AG10803 (cell line): ENCODE data around the gene TPPP.

Experiments used
- DNase-seq: peaks from one replicate; pipeline ENCODE4 v3.0.0; 2010; ENCODE audit warnings: low read depth
- H3K4me3 ChIP-seq: 2 replicates; pipeline ENCODE4 v1.5.1; 2011; ENCODE audit warnings: mild to moderate bottlenecking, low read length, control low read depth
- TF ChIP-seq, protein P1 (sequence below): conservative IDR thresholded peaks from 2 replicates; pipeline ENCODE4 v1.5.1; 2011; ENCODE audit warnings: mild to moderate bottlenecking, low read length, control low read depth, inconsistent platforms

TPPP gene

DNA sequence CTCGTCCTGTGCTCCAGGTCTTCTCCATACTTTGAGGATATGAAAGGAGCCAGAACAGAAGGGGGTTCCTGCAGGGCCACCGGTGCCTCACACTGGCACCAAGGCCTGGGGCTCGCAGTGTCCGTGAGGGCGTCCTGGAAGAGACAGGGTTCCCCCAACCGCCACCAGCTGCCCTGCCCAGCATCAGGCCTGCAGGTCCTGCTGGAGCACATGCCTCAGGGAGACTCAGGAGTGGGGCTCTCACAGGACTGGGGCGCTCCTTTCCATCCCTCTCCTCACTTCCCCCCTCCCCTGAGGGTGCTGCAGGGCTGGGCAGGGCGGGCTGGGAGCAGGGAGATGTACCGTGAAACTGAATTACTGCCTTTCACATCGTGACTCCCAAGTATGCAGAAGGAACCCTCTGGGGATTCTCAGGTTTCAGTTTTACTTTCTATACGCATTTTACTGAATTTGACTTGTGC lies 49.3 kb downstream of the TPPP start:
- H3K4me3 ChIP-seq: no peak overlapping the region
- TF ChIP-seq, protein P1, sequence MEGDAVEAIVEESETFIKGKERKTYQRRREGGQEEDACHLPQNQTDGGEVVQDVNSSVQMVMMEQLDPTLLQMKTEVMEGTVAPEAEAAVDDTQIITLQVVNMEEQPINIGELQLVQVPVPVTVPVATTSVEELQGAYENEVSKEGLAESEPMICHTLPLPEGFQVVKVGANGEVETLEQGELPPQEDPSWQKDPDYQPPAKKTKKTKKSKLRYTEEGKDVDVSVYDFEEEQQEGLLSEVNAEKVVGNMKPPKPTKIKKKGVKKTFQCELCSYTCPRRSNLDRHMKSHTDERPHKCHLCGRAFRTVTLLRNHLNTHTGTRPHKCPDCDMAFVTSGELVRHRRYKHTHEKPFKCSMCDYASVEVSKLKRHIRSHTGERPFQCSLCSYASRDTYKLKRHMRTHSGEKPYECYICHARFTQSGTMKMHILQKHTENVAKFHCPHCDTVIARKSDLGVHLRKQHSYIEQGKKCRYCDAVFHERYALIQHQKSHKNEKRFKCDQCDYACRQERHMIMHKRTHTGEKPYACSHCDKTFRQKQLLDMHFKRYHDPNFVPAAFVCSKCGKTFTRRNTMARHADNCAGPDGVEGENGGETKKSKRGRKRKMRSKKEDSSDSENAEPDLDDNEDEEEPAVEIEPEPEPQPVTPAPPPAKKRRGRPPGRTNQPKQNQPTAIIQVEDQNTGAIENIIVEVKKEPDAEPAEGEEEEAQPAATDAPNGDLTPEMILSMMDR: no peak
- no peak for DNase-seq

GRCh38 chr5:643351-643801 lies 49.8 kb downstream of the TPPP start:
- no peak overlapping the region for H3K4me3 ChIP-seq
- TF ChIP-seq, protein P1: no peak
- no peak for DNase-seq

DNA sequence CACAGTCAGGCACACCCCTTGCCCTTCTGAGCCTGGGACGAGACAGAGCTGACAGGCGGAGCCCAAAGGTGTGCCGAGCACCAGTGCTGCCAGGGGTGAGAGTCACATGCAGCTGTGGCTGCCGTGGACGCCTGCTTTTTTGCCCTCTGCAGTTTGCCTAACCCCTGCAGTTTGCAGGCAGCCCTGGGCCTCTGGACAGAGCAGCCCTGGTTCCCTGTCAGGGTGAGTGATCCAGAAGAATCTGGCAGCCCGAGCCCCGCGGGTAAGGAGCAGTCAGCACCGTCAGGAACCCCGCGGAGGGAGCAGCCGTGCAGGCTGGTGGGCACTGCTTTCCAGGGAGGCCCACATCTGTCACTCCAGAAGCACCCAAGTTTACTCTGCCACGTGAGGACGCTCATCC lies 50.7 kb downstream of the TPPP start:
- no peak overlapping the region for H3K4me3 ChIP-seq
- TF ChIP-seq, protein P1: no peak
- no peak for DNase-seq

GRCh38 chr5:641331-641765 lies 51.8 kb downstream of the TPPP start:
- H3K4me3 ChIP-seq: no peak overlapping the region
- no peak for DNase-seq
- TF ChIP-seq, protein P1: no peak

GRCh38 chr5:640461-641330 lies 52.5 kb downstream of the TPPP start:
- TF ChIP-seq, protein P1: no peak
- H3K4me3 ChIP-seq: no peak overlapping the region

GRCh38 chr5:639584-640213 lies 53.5 kb downstream of the TPPP start:
- DNase-seq: no peak
- no peak overlapping the region for H3K4me3 ChIP-seq
- TF ChIP-seq, protein P1: no peak

More at GRCh38 chr5:640461-641330, 52.5 kb downstream of the TPPP start:
- no peak for DNase-seq

- no peak overlapping the region for H3K4me3 ChIP-seq
- DNase-seq: no peak
- TF ChIP-seq, protein P1: no peak
Measured at GRCh38 chr5:639253-639530, 54.0 kb downstream of the TPPP start.
